K562 (cell line): Measurements from ENCODE around the gene SF3B3. TPM values are rescaled to one million over a fixed set of nuclear protein-coding genes. Genes with fewer than 3 reads are reported as not detected.

Experiments
- ARID3A ChIP-seq: IDR thresholded peaks from 2 replicates; pipeline ENCODE4 v1.6.1; 2012; ENCODE audit warnings: low read depth, low read length, improper control_type of control experiment, borderline replicate concordance
- ASH1L ChIP-seq: fragments of 450-650 bp; IDR thresholded peaks from 2 replicates; pipeline ENCODE4 v1.6.1; 2018; ENCODE audit warnings: borderline replicate concordance, mild to moderate bottlenecking, low read depth; ENCODE audit not compliant: partially characterized antibody
- E2F6 ChIP-seq, 2 experiments: IDR thresholded peaks; 2 replicates each; pipeline ENCODE4 v1.6.1; 2011; ENCODE audit warnings: borderline replicate concordance in 1 of 2, control low read depth in 1 of 2, low read depth in 1 of 2, low read length in 1 of 2, mild to moderate bottlenecking in 1 of 2, mixed read lengths in 1 of 2, moderate library complexity in 1 of 2; ENCODE audit not compliant: insufficient read depth in 1 of 2, insufficient read length in 1 of 2, poor library complexity in 1 of 2, severe bottlenecking in 1 of 2; ENCODE audit errors: extremely low read depth in 1 of 2
- HDAC2 ChIP-seq: fragments of 450-650 bp; IDR thresholded peaks from 2 replicates; pipeline ENCODE4 v1.6.1; 2016; ENCODE audit warnings: mild to moderate bottlenecking
- RBBP5 ChIP-seq: fragments of 200-600 bp; sonication (generic); IDR thresholded peaks from 2 replicates; pipeline ENCODE4 v1.6.1; 2012; ENCODE audit warnings: borderline replicate concordance, mild to moderate bottlenecking, low read length, control low read depth, inconsistent platforms; ENCODE audit not compliant: insufficient read depth, poor library complexity, severe bottlenecking
- polyA plus RNA-seq, 8 experiments: library from polyadenylated mRNA; depleted of rRNA in 4 of 8; stranded (reverse) in 5 of 8; unstranded in 3 of 8; fragments of >200 nt; fragmentation: Nextera tagmentation in 2 of 8; fragmentation: Illumina TruSeq in 1 of 8; extraction: Ambion mirVana in 2 of 8; extraction: Trizol in 1 of 8; gene quantifications; 2 replicates each; pipeline versions ENCODE4 v1.2.1 to v1.2.3, GENCODE V29; 2011 to 2014; ENCODE audit warnings: inconsistent platforms in 1 of 8, missing spikeins in 1 of 8
- total RNA-seq, 7 experiments: library from RNA; depleted of rRNA in 6 of 7; stranded (reverse); fragments of >200 nt in 6 of 7; fragmentation: Illumina TruSeq in 2 of 7; extraction: Trizol in 2 of 7; gene quantifications; 2 replicates each; pipeline versions ENCODE4 v1.2.1 to v1.2.3, GENCODE V29; 2011 to 2021; ENCODE audit warnings: low replicate concordance in 1 of 7

The SF3B3 gene
- total and polyA plus RNA-seq, 9 of the 15 experiments (the other 6 are each of a cell fraction or from before 2014, with no cell fraction given): 98.9 to 546 (median 221) TPM

- TF ChIP-seq HDAC2 (peak; percentile 34; the same call in 1 of the 2 replicates), E2F6 (IDR thresholded peaks at IDR 0.05; ENCODE audit: borderline replicate concordance in 1 of 2, extremely low read depth in 1 of 2, insufficient read depth in 1 of 2, insufficient read length in 1 of 2, low read depth in 1 of 2, low read length in 1 of 2, poor library complexity in 1 of 2, severe bottlenecking in 1 of 2) (peak; percentile 39 to 44), ARID3A (no peak), RBBP5 (peak; percentile 82), ASH1L (no peak)
Observed at GRCh38 chr16:70523076-70523742, 407 bp upstream of the SF3B3 start, which contains the start of gene COG4 (continued).
